ENCODE measurements around the gene TOM1L2.

GRCh38 chr17:17957584-17957916 is 14.7 kb downstream of the TOM1L2 start:
- TF ChIP-seq CTCF (IDR thresholded peaks at IDR 0.05) (no peak), POLR2A (IDR thresholded peaks at IDR 0.05) (no peak)

Measured in uterus (tissue), 2 donors.